HS-5 (cell line): ENCODE measurements around the gene CPN1.

ENCODE experiments used
- DNase-seq: peaks from one replicate; pipeline ENCODE4 v3.0.0-alpha.2; 2012; ENCODE audit warnings: low read depth

CPN1 gene

DNA sequence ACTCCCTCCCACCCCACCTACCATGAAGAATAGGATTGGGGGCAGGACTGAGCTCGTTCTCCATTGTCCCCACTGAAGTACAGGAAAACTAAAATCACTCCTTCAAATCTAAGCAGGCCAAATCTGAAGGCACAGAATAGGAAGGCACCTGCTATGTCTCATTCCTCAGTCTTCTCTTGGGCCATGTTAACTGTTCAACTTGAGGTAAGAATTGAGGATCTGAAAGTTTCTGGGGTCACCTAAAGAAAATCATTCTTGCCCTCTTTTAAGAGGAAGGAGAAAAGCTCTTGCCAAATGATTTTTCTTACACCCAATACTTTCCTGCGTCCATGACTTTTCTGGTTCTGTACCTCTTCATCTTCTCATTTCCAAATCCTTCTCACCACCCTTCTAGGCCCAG lies 4.9 kb downstream of the CPN1 start:
- no peak for DNase-seq

DNA sequence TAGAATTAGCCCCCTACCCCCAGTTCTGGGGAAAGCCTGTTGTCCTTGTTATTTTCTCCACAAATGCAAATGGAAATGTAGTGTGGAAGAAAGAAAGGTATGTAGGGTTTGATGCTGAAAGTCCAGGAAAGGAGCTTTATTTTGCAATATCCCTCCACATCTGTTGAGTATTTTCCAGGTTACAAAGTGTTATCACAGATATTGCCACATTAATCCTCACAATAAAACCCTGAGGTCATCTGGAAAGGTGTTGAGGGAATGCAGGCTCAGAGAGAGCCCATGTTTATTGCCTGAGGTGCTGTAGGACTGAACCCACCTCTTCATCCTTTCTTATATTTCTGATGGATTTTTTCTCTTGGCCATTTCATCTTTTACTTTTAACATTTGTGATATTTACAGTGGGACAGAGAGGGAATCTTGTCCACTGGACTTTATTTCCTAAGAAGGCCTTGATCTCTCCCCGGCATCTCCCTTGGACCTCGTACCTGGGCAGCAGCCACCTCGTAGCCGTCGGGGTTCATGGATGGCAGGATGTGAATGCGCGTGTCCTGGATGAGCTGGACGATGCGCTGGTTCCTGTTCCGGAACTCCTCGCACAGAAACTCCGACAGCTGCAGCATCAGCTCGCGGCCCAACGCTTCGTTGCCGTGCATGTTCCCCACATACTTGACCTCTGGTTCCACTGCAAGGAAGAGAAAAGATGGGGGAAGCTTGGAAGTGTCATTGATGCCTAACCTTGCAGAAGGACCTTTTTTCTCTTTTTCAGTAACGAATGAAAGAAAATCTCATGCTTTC lies 6.0 kb downstream of the CPN1 start:
- DNase-seq, result no peak

DNA sequence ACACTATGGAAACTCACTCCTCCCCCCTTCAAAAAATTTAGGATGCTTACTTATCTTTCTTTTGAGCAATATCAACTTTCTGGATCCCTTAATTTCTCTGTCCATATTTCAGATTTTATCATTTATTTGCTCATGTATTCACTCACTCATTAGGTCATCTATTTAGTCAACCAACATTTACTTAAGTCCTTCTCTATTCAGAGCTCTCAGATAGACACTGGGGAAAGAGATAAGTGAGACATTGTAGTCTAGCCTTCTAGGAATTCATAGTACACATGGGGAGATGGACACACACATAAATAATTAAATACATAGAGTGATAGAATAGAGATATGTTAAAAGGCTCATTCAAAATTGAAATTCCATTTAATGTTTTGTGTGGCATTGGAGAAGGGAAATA lies 9.2 kb downstream of the CPN1 start:
- no peak for DNase-seq

DNA sequence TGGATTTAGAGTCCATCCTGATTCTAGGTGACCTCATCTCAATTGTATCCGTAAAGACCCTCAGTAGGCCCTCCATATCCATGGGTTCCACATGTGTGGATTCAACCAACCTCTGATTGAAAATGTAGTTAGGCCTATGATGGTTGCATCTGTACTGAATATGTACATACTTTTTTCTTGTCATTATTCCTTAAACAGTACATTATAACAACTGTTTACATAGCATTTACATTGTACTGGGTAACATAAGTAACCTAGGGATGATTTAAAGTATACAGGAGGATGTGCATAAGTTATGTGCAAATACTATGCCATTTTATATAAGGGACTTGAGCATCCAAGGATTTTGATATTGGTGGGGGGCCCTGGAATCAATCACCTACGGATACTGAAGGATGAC lies 10.1 kb downstream of the CPN1 start:
- no peak for DNase-seq

DNA sequence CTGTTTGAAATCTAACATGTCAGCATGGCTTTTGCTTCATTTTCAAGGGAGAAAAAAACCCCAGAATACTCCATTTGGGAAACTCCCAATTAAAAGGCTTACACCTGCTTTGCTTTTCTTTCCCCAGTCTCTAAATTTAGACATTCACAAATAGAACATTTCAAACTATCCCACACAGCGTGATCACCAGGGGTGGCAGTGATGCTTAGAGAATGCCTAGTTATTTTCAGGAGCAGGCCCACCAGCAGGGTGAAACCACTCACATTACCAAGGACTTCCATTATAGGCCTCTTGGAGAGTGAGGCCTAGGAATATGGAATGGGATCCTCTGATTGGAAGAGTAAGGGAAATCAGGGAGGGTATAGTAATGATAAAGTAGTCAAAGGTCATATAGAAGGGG lies 14.2 kb downstream of the CPN1 start:
- DNase-seq, result no peak

DNA sequence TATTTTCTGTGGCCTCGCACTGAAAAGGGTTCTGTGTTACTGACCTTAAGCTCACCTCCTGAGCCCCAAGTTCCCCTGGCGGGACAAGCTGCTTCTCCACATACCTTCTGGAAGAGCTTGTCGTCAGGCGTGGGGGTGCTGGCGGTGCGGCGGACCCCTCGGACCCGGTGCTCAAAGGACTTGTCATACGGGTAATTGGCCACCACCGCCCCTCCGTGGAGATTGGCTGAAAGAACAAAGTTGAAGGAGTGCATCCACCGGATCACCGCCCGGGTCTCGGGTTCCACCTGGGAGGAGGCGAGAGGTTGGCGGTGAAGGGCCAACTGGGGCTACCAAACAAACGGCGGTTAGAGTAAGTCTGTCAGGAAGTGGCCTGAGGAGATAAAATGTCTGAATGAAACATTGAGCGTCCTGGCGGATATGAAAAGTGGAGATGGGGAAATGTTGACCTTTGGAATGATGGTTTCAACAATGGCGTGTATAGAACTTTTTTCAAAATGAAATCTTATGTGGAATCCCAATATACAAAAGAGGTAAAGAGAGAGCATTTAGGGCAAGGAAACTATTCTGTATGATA lies 16.5 kb downstream of the CPN1 start:
- no peak for DNase-seq

DNA sequence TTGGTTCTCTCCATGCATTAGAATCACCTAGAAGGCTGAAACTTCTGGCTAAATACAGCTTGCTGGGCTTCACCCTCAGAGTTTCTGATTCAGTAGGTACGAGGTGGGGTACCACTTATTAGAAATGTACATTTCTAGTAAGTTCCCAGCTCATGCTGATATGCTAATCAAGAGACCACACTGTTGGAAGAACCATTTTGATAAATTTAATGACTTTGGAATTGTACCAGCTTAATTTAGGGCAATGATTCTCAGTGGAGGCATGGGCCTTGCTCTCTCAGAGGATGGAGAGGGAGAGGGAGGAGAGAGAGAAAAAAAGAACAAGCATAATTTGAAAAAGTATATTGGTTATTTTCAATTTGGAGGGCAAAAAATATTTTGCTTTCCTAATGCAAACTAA lies 20.3 kb downstream of the CPN1 start:
- no peak for DNase-seq

DNA sequence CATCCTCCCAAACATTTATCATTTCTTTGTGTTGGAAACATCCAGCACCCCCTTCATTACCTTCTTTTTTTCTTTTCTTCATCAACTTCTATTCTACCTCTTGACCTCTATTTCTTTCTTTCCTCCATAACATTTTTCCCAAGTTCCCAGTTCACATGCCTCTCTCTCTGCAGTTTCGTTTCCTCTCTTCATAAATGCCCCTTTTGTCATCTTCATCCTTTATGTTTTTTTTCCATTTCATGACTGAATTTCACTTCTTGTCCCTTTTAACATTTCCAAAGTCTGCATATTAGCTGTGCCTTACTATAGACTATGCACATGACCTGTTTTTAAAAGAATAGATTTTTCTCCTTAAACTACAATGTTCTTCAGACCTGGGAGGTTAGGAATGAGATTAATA lies 23.7 kb downstream of the CPN1 start:
- DNase-seq, result no peak

DNA sequence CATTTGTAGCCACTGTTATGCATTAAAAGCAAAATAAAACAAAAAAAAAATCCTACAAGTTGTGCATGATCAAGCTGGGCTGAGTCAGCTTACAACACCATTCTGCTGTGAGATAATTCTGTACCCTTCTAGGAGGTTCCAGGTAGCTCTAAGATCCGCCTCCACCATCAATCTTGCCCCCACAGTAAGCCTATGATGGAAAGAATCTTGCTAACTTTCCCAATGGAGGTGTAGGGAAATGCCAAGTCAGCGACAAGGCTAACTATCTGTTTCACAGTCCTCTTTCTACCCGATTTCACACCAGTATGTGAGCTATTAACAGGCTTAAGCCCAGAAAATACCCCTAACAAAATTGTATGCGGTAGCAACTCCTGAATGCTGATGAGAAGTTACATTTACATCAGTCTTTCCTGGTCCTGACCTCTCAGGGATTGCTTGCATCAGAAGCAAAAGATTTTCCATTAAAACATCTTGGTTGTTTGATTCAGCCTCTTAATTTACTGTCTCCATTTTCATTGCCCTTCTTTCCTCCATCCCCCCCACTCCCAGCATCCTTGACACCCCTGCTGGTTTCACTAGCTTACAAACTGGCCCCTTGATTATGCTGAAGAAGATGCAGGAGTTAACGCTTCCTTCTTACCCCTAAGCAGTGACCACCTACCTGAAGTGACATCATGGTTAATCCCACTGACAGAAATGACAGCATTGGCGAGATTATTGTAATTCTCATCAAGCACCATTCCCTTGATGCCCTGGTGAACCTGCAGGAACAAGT lies 27.8 kb downstream of the CPN1 start:
- DNase-seq, result no peak

DNA sequence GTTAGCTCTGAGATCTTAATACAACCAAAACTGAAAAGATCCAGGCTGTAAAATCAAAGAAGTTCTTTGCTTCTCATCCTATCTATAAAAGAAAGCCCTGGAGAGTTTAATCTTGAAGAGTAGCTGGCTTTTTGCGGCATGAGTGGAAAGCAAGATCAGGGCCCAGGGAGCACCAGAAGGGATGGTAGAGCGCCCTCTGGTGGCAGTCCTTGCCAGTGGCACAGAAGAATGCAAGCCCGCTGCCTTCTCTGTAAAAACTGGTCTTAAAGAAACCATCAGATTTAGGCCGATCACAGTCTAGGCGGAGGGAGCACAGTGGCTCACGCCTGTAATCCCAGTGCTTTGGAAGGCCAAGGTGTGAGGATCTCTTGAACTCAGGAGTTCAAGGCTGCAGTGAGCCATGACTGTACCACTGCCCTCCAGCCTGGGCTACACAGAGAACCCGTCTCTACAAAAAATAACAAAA lies 35.6 kb downstream of the CPN1 start:
- DNase-seq, result peak; percentile 63

DNA sequence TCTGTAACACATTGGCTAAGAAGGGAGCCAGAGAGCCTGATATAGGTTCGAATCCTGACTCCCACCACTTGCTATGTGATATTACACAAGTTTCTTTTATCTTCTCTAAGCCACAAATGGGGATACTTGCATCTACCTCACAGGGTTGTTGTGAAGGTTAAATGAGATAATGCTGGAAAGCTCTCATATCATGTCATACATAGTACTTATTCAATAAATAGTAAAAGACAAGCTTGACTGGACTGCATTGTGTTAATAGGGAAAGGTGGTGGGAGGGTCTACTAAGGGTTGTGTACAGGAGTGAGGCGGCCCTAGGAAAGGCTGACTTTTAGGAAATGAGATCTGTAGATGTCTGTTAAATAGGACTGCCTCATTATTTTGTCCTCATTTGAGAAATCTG lies 36.1 kb downstream of the CPN1 start:
- DNase-seq, result no peak

DNA sequence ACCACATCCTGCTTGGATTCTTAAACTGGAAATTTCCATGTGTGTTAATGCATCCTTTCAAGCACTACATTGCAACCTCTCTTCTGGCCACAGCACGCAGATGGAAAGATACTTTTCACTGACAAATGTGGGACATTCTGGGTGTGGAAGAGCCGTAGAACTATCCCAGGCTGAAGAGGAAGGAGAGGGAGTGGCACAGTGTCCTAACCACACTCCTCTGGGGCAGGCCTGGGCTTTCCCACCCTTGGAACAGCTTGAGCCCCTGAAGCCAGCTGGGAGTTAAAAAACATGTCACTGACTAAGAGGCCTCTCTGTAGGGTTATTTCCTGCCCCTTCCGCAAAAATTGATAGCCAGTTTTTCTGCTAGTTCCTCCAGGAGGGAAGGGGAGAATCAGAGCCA lies 37.9 kb downstream of the CPN1 start:
- DNase-seq, result no peak

DNA sequence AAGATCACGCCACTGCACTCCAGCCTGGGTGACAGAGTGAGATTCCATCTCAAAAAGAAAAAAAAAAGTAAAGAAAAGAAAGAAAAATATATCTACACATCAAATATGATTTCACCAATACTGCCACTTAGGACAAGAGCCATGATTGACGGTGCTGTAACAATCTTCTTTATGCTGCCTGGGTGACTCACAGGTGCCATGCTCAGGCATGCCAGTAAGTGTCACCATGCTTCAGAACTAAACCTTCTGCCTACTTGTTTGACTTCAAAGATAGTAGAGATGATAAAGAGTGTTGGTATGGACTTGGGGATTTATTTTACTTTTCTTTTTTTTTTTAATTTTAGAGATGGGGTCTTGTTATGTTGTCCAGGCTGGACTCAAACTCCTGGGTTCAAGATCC lies 38.3 kb downstream of the CPN1 start:
- DNase-seq, result no peak

DNA sequence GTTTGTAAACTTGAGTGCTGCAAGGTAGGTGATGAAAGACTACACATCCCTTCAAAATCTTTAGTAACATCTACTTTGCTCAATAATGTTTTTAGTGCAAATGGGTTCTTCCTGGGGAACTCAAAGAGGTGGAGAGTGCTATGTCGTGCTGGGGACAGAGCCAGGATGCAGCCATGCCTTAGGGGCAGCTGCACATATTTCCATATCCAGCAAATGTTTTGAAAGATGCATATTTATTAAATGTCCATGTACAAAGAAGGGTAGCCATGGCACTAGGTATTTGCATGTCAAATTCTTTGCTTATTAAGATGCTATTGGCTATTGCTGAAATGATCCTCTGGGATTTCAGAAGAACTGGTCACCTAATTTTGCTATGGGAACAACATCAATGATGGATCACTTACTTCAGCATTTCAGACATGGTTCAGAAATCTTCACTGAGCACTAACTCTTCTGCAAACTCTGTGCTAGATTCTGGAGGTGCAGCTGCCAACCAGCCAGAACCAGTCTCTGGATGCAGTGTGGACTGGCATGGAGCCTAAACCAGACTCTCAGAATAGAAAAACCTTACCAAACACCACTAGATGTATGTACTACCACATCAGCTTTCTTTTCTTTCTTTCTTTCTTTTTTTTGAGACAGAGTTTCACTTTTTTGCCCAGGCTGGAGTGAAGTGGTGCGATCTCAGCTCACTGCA lies 40.2 kb downstream of the CPN1 start:
- no peak for DNase-seq

DNA sequence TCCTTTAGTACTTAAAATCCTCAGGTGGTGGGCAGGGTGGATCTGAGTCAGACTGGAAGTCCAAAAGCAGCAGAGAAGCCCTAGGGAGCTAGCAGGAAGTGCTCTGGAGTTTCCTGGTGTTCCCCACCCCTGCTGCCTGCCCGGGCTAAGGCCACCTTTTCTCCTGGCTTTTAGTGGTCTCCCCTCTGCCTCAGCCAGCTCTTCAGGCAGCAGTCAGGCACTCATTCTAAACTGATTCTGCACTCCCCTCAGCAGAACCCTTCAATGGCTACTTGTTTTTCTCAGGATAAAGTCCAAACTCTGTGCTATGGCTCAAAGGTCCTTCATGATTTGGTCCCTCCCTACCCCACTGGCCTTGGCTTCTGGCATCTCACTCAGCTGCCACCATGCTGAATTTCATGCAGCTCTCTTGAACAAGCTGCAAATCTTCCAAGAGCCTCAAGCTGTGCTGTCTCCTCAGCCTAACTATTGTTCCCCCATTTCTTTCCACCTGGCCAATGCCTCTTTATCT lies 43.1 kb downstream of the CPN1 start:
- DNase-seq, result no peak

DNA sequence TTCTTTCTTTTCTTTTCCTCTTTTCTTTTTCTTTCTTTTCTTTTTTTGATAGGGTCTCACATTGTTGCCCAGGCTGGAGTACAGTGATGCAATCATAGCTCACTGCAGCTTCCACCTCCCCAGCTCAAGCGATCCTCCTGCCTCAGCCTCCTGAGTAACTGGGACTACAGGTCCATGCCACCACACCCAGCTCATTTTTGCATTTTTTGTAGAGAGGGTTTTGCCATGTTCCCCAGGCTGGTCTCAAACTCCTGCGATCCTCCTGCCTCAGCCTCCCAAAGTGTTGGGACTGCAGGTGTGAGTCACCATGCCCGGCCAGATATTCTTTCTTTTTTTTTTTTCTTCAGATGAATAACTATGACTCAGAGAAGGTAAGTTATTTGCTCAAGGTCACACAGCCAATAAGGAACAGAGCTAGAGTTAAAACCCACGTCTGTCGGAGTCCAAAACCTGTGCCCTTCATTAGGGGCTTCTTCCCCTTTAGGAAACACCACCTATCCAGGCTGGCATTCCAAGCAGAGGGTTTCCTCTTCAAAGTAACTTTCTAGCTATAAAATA lies 43.8 kb downstream of the CPN1 start:
- DNase-seq, result no peak

DNA sequence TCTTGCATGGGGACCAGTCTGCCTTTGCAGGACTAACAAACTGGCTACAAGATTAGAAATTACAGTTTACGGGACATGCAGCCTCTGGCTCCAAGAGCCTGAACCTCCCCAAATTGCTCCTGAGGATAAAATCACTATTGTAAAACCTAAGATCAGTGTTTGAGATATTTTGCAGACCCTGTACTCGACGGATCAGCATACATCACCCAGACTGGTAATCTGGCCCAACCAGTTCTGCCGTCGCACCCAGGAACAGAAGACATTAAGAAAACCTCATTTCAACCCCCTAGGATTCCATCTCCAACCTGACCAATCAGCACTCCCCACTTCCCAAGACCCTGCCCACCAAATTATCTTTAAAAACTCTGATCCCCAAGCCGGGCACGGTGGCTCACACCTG lies 44.8 kb downstream of the CPN1 start:
- no peak for DNase-seq

DNA sequence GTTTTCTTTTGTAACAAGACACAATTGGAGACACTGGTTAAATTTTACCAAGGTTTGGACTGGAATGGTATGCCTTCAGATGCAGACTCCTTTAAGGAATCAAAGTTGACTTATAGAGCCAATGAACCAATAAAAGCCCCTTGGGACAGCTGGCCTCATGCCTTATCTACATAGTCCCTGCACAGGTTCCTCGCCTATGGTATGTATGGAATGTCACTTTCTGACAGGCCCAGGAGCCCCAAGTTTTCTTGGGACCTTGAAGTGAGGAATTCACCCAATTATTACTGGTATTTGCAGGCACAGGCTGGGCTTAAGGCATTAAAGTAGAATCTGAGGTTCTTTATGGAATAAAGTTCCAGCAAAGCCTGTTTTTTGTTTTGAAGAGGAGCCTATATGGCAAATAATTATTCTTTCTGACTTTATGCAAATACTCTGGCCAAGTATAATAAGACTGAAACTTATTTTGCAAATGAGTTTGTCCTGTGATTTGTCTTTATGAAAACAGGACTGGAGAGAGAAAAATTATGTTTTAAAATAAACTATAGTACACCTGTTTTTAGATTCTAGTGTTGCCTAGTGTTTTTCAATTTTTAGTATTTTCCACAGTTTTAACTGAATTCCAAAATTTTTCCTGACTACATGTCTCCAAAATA lies 47.8 kb downstream of the CPN1 start:
- DNase-seq, result no peak

DNA sequence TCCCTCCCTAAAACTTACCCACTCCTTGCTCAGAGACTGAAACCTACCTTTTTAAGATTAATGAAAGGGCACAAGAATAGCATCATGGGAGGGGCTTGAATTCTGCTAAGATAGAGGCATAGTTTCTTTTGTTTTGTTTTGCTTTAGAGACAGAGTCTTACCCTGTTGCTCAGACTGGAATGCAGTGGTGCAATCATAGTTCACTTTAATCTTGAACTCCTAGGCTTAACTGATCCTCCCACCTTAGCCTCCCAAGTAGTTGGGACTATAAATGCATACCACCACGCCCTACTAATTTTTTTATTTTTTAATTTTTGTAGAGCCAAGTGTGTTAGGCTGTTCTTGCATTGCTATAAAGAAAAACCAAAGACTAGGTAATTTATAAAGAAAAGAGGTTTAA lies 54.3 kb downstream of the CPN1 start:
- no peak for DNase-seq

DNA sequence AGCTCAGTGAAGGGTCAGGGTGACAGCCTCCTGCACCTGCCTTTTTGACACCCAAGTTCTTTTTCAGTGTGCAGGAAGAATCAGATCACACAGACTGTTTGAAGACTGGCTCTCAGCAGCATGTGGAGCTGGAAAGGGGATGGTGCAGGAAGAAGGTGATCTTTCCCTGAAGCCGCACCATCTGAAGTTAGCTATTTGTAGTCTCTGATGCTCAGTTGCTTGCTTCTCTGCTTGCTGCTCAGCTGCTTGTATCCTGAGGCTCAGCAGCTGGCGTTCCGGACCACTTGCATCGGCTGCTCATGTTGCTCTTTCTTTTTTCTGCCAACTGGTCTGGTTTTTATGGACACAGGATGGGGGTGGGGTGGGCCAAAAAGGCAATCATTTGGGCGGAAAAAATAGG lies 56.1 kb downstream of the CPN1 start:
- no peak for DNase-seq

DNA sequence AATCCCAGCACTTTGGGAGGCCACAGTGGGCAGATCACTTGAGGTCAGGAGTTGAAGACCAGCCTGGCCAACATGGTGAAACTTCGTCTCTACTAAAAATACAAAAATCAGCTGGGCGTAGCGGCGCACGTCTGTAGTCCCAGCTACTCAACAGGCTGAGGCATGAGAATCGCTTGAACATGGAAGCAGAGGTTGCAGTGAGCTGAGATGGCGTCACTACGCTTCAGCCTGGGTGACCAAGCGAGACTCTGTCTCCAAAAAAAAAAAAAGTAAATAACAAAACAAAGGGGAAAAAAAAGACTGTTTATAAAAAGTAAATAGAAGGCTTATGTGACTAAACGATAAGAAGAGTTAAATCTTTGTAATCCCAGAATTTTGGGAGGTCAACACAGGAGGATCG lies 56.9 kb downstream of the CPN1 start:
- no peak for DNase-seq

DNA sequence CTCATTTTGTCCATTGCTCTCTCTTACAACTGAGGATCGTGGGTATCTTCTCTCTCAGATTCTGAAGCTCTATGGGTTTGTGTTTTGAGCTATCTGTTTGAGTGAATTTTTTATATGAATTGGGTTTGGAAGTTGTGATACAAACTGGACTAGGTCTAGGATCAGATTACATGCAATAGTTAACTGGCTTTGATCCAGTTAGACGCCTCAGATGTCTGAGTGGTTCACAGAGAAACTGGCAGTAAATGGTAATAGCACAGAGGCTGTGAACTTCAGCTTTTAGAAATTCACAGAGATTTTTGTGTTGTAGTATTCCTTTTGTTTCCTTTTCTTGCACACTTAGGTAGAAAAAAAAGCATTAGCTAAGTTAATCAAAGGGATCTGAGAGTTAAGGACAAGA lies 59.3 kb downstream of the CPN1 start:
- no peak for DNase-seq
